ENCODE measurements around the gene DPYSL4. TPM values are rescaled to one million over a fixed set of nuclear protein-coding genes. Genes with fewer than 3 reads are reported as not detected.

DPYSL4 gene
- total RNA-seq, 1 donor from 2014 or later, result 17.7 TPM

DNA sequence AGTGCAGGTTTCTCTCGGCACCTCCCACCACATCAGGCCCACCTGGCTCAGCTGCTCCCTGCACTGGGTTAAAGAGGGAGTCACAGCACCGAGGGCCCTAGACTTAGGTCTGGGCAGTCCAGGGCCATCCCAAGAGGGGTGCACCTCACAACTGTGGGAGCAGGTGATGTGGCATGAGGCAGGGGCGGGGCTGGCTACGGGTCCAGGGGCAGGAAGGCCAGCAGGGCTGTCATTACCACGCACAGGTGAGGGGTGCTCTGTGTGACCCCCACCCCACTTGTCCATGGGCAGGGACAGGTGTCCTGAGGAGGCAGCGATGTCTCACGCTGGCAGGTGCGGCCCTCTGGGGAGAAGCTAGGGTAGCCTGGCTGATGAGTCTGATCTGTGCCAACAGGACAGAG, 40.5 kb upstream of the DPYSL4 start:
- H3K4me3 ChIP-seq, result no peak overlapping the region

DNA sequence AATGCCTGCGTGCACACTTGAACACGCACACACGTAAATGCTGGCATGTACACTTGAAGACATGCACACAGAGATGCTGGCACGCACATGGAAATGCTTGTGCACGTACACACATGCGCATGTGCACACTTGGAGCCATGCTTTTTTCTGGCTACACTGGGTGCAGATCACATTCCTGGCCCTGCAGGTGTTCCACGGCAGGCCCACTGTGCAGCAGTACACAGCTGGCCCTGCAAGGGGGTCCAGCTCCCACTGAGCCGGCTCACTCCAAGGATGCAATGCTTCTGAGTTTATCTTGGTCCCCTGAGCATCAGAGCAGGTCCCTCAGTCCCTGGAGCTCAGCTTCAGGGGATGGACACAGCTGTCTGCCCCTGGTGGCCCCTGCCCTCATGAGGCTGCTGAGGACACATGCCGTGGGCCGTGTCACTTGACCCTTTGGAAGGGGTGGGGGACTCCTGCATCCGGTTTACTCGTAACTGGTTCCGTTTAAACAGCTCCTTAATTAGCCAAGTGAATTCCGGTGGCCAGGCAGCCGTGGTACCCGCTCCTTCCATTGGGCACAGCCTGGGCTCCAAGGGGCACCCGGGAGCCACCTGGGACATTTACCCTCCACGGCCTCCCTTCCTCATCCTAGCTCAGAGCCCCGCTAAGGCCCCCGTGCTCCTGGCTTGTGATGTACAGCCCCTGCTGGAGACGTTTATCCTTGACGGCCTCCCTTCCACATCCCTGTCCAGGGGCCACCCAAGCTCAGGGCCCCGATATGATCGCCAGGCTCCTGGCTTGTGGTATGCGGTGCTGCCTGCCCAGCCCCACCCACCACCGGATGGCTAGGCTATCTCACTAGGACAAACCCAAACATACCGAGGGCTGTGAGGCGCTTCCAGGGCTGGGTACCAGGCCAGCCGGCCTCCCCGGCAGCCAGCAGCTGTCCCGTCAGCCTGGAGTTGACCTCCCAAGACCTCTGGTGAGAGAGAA, 39.5 kb upstream of the DPYSL4 start:
- Histone ChIP-seq H3K9me3 (ENCODE audit: low read depth) (no peaks in the 10 kb centered on the region), H3F3A (ENCODE audit: low read depth) (no peaks in the 10 kb centered on the region), H3K79me2 (ENCODE audit: low read depth) (no peaks in the 10 kb centered on the region), H3K9ac (no peak overlapping the region), H3K4me2 (no peak overlapping the region), H4K20me1 (ENCODE audit: low read depth) (no peaks in the 10 kb centered on the region), H3K27me3 (no peaks in the 10 kb centered on the region), H2AFZ (replicated peaks) (no peak overlapping the region), H3K4me3 (no peak overlapping the region), H3K4me1 (no peaks in the 10 kb centered on the region), H3K36me3 (no peaks in the 10 kb centered on the region), H3K27ac (no peak overlapping the region)
- TF ChIP-seq EZH2 (IDR thresholded peaks at IDR 0.05) (no peak), EZH2phosphoT487 (IDR thresholded peaks at IDR 0.05) (no peak)
- TF ChIP-seq, protein P1, sequence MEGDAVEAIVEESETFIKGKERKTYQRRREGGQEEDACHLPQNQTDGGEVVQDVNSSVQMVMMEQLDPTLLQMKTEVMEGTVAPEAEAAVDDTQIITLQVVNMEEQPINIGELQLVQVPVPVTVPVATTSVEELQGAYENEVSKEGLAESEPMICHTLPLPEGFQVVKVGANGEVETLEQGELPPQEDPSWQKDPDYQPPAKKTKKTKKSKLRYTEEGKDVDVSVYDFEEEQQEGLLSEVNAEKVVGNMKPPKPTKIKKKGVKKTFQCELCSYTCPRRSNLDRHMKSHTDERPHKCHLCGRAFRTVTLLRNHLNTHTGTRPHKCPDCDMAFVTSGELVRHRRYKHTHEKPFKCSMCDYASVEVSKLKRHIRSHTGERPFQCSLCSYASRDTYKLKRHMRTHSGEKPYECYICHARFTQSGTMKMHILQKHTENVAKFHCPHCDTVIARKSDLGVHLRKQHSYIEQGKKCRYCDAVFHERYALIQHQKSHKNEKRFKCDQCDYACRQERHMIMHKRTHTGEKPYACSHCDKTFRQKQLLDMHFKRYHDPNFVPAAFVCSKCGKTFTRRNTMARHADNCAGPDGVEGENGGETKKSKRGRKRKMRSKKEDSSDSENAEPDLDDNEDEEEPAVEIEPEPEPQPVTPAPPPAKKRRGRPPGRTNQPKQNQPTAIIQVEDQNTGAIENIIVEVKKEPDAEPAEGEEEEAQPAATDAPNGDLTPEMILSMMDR (IDR thresholded peaks at IDR 0.05), result no peak
- Mint-ChIP-seq H3K4me3 (no peak overlapping the region), H3K9me3 (no peaks in the 10 kb centered on the region), H3K36me3 (no peaks in the 10 kb centered on the region), H3K27ac (no peak overlapping the region), H3K4me1 (peaks cover 12% of the 10 kb centered on the region), H3K27me3 (ENCODE audit: insufficient read depth, low read depth) (peaks cover 2% of the 10 kb centered on the region)
- DNase-seq (ENCODE audit: low spot score), result no peak

More for the DNA sequence above, 40.5 kb upstream of the DPYSL4 start:
- Histone ChIP-seq H3K4me2 (no peak overlapping the region), H3K36me3 (no peaks in the 10 kb centered on the region), H3K4me1 (no peaks in the 10 kb centered on the region), H3K9me3 (ENCODE audit: low read depth) (no peaks in the 10 kb centered on the region), H3K27me3 (no peaks in the 10 kb centered on the region), H2AFZ (replicated peaks) (no peak overlapping the region), H3K79me2 (ENCODE audit: low read depth) (no peaks in the 10 kb centered on the region), H4K20me1 (ENCODE audit: low read depth) (no peaks in the 10 kb centered on the region), H3K27ac (no peak overlapping the region), H3K9ac (no peak overlapping the region), H3F3A (ENCODE audit: low read depth) (no peaks in the 10 kb centered on the region)
- Mint-ChIP-seq H3K36me3 (no peaks in the 10 kb centered on the region), H3K27ac (no peak overlapping the region), H3K4me3 (no peak overlapping the region), H3K4me1 (peaks cover 12% of the 10 kb centered on the region), H3K9me3 (no peaks in the 10 kb centered on the region), H3K27me3 (ENCODE audit: insufficient read depth, low read depth) (no peaks in the 10 kb centered on the region)
- TF ChIP-seq EZH2 (IDR thresholded peaks at IDR 0.05) (no peak), EZH2phosphoT487 (IDR thresholded peaks at IDR 0.05) (no peak)
- TF ChIP-seq, protein P1 (IDR thresholded peaks at IDR 0.05), result no peak
- DNase-seq (ENCODE audit: low spot score), result no peak

DNA sequence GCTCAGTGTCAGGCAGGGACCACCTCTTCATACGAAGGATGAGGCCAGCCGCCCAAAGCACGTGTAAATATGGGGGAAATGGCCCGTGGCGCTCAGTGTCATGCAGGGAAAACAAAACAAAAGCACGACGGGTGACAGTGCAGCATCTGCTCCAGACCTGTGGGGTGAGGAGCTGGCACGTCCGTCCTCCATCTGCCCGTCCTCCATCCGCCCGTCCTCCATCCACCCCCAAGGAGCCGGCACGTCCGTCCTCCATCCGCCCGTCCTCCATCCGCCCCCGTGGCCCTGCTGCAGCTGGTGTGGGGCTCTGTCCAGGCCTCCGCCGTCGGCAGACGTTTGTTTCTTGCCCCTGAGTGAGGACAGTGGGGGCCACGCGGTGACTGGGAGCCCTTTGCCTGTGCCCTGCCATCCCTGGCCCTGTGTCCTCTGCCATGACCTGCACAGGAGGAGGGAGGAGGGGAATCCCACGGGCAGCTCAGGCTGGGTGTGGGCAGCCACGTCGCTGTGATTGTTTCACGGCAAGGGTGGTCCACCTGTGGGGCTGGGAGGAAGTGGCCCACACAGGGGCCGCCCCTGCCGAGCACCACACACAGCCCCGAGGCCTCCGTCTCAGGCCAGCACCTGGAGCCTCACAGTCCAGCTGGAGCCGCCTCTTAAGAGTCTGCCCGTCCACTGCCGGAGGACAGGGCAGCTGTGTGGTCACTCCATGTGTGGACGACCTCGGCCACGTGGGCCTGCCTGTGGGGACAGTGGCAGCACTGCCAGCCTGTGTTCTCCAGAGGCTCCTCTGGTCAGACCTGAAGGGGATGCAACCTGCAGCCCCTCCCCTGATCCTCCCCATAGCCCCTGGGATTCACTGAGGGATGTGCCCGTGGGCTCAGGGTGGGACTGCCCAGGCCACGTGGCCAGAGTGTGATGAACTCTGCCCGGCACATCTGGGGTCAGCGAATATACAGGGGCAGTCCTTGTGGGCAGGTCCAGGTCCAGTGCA, 38.2 kb upstream of the DPYSL4 start:
- TF ChIP-seq, protein P1 (IDR thresholded peaks at IDR 0.05), result no peak
- no peak for TF ChIP-seq EZH2 (IDR thresholded peaks at IDR 0.05)
- TF ChIP-seq EZH2phosphoT487 (IDR thresholded peaks at IDR 0.05), result no peak
- no peak for DNase-seq (ENCODE audit: low spot score)

More for the DNA sequence above, 38.2 kb upstream of the DPYSL4 start:
- Histone ChIP-seq H3K9me3 (ENCODE audit: low read depth) (no peaks in the 10 kb centered on the region), H3F3A (ENCODE audit: low read depth) (no peaks in the 10 kb centered on the region), H3K4me2 (no peak overlapping the region), H2AFZ (replicated peaks) (no peak overlapping the region), H3K27ac (no peak overlapping the region), H3K27me3 (no peaks in the 10 kb centered on the region), H4K20me1 (ENCODE audit: low read depth) (no peaks in the 10 kb centered on the region), H3K9ac (no peak overlapping the region), H3K4me3 (no peak overlapping the region), H3K4me1 (no peaks in the 10 kb centered on the region), H3K36me3 (no peaks in the 10 kb centered on the region), H3K79me2 (ENCODE audit: low read depth) (no peaks in the 10 kb centered on the region)
- H3K27ac Mint-ChIP-seq, result no peak overlapping the region
- H3K4me3 Mint-ChIP-seq, result no peak overlapping the region
- H3K36me3 Mint-ChIP-seq, result no peaks in the 10 kb centered on the region
- H3K27me3 Mint-ChIP-seq (ENCODE audit: insufficient read depth, low read depth), result peaks cover 2% of the 10 kb centered on the region
- peaks cover 5% of the 10 kb centered on the region for H3K4me1 Mint-ChIP-seq
- H3K9me3 Mint-ChIP-seq, result no peaks in the 10 kb centered on the region
